Measurements from ENCODE around the gene CX3CL1.

DNA sequence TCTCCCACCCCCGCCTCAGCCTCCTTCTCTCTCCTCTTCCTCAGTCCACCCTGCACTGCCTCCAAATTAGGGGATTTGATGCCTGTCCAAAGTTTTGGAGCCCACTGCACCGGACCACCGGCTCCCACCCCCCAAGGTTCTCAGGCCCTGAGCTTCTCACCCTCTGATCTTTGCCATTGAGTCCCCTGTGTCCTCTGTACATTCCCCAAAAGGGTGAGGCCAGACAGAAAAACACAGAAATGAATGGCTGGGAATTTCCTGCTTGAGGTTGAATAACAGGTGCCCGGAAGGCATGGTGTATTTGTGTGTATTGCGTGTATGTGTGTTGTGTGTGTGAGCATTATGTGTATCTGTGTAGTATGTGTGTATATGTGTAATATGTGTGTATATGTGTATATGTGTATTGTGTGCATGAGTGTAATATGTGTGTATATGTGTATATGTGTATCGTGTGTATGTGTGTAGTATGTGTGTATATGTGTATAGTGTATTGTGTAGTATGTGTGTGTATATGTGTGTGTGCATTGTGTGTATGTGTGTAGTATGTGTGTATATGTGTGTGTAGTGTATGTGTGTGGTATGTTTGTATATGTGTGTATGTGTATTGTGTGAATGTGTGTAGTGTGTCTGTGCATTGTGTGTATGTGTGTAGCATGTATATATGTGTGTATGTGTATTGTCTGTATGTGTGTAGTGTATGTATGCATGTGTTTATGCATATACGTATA, 16.2 kb downstream of the CX3CL1 start:
- TF ChIP-seq POLR2AphosphoS5 (IDR thresholded peaks at IDR 0.05; ENCODE audit: borderline replicate concordance, low read depth, low read length) (no peak), EZH2 (IDR thresholded peaks at IDR 0.05) (no peak), FOXP2 (optimal IDR thresholded peaks at IDR 0.05; ENCODE audit: control extremely low read depth, extremely low read length, insufficient read depth) (no peak)

Data from SK-N-MC (cell line).